Measurements from ENCODE around the gene NRXN3. TPM values are rescaled to one million over a fixed set of nuclear protein-coding genes. Genes with fewer than 3 reads are reported as not detected.

NRXN3 gene
- total and polyA plus RNA-seq, 2 experiments from 2014 or later: 1.0 to 1.8 TPM

DNA sequence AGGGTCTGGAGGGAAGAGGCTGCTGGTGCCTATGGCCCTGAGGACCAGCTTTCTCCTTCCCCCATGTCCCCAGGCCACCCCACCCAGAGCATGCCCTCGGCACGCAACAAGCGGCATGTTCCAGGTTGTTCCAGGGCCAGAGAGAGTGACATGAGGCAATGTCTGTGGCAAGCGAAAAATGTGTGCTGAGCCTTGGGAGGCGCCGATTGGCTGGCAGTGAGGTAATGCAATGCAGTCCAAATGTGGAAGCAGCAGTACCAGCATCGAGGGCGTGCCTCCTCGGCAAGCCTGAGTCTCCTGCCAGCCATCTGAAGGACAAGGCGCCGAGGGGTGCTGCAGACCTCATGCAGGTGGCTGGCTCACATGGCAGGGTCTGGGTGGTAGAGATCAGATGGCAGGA lies 423.8 kb downstream of the NRXN3 start (continued):
- TF ChIP-seq, protein P1, sequence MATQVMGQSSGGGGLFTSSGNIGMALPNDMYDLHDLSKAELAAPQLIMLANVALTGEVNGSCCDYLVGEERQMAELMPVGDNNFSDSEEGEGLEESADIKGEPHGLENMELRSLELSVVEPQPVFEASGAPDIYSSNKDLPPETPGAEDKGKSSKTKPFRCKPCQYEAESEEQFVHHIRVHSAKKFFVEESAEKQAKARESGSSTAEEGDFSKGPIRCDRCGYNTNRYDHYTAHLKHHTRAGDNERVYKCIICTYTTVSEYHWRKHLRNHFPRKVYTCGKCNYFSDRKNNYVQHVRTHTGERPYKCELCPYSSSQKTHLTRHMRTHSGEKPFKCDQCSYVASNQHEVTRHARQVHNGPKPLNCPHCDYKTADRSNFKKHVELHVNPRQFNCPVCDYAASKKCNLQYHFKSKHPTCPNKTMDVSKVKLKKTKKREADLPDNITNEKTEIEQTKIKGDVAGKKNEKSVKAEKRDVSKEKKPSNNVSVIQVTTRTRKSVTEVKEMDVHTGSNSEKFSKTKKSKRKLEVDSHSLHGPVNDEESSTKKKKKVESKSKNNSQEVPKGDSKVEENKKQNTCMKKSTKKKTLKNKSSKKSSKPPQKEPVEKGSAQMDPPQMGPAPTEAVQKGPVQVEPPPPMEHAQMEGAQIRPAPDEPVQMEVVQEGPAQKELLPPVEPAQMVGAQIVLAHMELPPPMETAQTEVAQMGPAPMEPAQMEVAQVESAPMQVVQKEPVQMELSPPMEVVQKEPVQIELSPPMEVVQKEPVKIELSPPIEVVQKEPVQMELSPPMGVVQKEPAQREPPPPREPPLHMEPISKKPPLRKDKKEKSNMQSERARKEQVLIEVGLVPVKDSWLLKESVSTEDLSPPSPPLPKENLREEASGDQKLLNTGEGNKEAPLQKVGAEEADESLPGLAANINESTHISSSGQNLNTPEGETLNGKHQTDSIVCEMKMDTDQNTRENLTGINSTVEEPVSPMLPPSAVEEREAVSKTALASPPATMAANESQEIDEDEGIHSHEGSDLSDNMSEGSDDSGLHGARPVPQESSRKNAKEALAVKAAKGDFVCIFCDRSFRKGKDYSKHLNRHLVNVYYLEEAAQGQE (IDR thresholded peaks at IDR 0.05; ENCODE audit: unreplicated experiment): no peak
- TF ChIP-seq JUNB (IDR thresholded peaks at IDR 0.05; ENCODE audit: unreplicated experiment): no peak
- TF ChIP-seq, protein P2, sequence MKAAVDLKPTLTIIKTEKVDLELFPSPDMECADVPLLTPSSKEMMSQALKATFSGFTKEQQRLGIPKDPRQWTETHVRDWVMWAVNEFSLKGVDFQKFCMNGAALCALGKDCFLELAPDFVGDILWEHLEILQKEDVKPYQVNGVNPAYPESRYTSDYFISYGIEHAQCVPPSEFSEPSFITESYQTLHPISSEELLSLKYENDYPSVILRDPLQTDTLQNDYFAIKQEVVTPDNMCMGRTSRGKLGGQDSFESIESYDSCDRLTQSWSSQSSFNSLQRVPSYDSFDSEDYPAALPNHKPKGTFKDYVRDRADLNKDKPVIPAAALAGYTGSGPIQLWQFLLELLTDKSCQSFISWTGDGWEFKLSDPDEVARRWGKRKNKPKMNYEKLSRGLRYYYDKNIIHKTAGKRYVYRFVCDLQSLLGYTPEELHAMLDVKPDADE (IDR thresholded peaks at IDR 0.05): no peak

DNA sequence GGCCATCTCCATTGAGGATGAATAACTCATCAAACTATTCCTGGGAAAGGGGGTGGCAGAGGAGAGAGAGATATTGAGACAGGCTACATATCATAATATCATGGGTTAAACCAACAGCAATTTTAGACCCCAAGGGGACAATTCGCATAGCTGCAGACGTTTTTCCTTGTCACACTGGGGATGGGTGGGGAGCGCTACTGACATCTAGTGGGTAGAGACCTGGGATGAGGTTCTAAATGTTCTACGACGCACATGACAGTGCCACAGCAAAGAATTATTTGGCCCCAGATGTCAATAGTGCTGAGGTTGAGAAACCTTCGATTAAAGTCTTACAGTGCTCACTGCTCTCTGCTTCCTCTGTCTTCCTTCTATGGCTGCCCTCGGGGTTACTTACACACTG lies 425.6 kb downstream of the NRXN3 start:
- DNase-seq (ENCODE audit: low spot score): peak; percentile 52
- no peaks in the 10 kb centered on the region for H3K36me3 ChIP-seq (ENCODE audit: insufficient read depth)
- H3K27ac Mint-ChIP-seq: no peak overlapping the region
- no peaks in the 10 kb centered on the region for H3K4me1 ChIP-seq (ENCODE audit: insufficient read depth)
- H3K27me3 ChIP-seq (ENCODE audit: insufficient read depth): no peaks in the 10 kb centered on the region
- H3K9me3 Mint-ChIP-seq: no peaks in the 10 kb centered on the region
- peaks cover 2% of the 10 kb centered on the region for H3K27me3 Mint-ChIP-seq (ENCODE audit: insufficient read depth, low read depth, poor library complexity)
- H3K9me2 ChIP-seq (ENCODE audit: insufficient read depth): no peaks in the 10 kb centered on the region
- H2AFZ ChIP-seq: no peak overlapping the region
- no peak overlapping the region for H3K4me2 ChIP-seq
- no peaks in the 10 kb centered on the region for H3K36me3 Mint-ChIP-seq (ENCODE audit: low read depth)
- peak; percentile 57 for ATAC-seq
- TF ChIP-seq, protein P2 (IDR thresholded peaks at IDR 0.05): no peak
- TF ChIP-seq EZH2 (IDR thresholded peaks at IDR 0.05; ENCODE audit: low read depth, unreplicated experiment) (no peak), STAT1 (IDR thresholded peaks at IDR 0.05; ENCODE audit: unreplicated experiment) (no peak), NANOG (IDR thresholded peaks at IDR 0.05; ENCODE audit: borderline replicate concordance) (no peak), ZNF331 (CRISPR knock-in tag; IDR thresholded peaks at IDR 0.05; ENCODE audit: low read depth) (no peak), JUNB (IDR thresholded peaks at IDR 0.05; ENCODE audit: unreplicated experiment) (no peak)
- TF ChIP-seq, protein P1 (IDR thresholded peaks at IDR 0.05; ENCODE audit: unreplicated experiment): no peak
- TF ChIP-seq, protein P3, sequence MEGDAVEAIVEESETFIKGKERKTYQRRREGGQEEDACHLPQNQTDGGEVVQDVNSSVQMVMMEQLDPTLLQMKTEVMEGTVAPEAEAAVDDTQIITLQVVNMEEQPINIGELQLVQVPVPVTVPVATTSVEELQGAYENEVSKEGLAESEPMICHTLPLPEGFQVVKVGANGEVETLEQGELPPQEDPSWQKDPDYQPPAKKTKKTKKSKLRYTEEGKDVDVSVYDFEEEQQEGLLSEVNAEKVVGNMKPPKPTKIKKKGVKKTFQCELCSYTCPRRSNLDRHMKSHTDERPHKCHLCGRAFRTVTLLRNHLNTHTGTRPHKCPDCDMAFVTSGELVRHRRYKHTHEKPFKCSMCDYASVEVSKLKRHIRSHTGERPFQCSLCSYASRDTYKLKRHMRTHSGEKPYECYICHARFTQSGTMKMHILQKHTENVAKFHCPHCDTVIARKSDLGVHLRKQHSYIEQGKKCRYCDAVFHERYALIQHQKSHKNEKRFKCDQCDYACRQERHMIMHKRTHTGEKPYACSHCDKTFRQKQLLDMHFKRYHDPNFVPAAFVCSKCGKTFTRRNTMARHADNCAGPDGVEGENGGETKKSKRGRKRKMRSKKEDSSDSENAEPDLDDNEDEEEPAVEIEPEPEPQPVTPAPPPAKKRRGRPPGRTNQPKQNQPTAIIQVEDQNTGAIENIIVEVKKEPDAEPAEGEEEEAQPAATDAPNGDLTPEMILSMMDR (conservative IDR thresholded peaks at IDR 0.05; ENCODE audit: low read depth in 2 of 2): peak; percentile 50 to 72
- H3K79me2 ChIP-seq (replicated peaks; ENCODE audit: insufficient read depth): no peaks in the 10 kb centered on the region
- no peak overlapping the region for H3K27ac ChIP-seq (ENCODE audit: low read depth)
- no peak overlapping the region for H3K4me3 Mint-ChIP-seq
- H4K20me1 ChIP-seq (replicated peaks; ENCODE audit: insufficient read depth): no peaks in the 10 kb centered on the region; the same call in 1 of the 2 replicates
- H3K4me1 Mint-ChIP-seq: peaks cover 2% of the 10 kb centered on the region; the same call in 2 of the 3 replicates
- H3K4me3 ChIP-seq: no peak overlapping the region
- H3F3A ChIP-seq (replicated peaks; ENCODE audit: low read depth): no peaks in the 10 kb centered on the region

Data from GM23338 (cell line).